GM18873 (cell line): ENCODE measurements around the gene COL6A5.
"Not testable (repeated sequence)": the region's sequence is repeated elsewhere in the genome, so short reads cannot be mapped to it uniquely, and the experiment has no call there.

Experiments
- ATAC-seq: cut with Tn5 transposase; IDR thresholded peaks from one replicate; pipeline ENCODE4 v1.9.1; 2021; ENCODE audit warnings: mild to moderate bottlenecking, moderate library complexity, moderate number of reproducible peaks; ENCODE audit not compliant: unreplicated experiment, low FRiP score

Gene COL6A5

DNA sequence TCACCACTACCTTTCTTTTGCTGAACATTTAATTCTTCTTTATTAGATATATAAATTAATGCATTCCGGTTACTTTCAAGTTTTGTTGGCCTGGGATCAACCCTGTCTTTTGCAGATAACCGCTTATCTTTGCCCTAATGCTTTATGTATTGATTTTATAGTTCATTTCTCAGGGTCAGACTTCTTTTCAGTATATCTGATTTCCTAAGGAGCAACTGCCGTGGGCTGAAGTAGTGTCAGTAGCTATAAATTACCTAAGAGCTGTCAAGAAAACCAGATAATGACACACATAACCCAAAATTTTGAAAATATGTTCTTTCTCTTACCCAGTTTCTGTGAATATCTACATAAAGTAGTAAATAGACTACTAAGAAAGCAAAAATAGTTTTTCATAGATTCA lies 38.0 kb downstream of the COL6A5 start:
- ATAC-seq, result no peak

DNA sequence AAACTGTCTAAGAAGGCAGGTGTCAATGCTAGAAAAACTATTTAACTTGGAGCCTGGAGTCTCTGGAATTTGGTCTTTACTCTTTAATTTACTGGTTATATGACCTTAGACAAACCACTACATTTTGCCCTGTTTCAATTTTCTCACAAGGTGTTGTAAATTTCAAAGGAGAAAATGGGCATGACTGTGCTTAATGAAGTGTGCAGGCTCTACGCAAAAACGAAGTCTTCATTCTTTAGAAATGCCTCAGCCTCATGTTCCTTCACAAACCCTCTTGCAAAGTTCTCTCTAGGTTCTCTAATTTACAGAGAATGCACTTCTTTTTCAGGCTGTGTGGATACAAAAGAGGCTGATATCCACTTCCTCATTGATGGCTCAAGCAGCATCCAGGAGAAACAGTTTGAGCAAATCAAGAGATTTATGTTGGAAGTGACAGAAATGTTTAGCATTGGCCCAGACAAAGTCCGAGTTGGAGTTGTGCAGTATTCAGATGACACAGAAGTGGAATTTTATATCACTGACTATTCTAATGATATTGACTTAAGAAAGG lies 39.1 kb downstream of the COL6A5 start:
- ATAC-seq, result no peak

GRCh38 chr3:130386604-130387263 lies 41.3 kb downstream of the COL6A5 start:
- ATAC-seq, result no peak

DNA sequence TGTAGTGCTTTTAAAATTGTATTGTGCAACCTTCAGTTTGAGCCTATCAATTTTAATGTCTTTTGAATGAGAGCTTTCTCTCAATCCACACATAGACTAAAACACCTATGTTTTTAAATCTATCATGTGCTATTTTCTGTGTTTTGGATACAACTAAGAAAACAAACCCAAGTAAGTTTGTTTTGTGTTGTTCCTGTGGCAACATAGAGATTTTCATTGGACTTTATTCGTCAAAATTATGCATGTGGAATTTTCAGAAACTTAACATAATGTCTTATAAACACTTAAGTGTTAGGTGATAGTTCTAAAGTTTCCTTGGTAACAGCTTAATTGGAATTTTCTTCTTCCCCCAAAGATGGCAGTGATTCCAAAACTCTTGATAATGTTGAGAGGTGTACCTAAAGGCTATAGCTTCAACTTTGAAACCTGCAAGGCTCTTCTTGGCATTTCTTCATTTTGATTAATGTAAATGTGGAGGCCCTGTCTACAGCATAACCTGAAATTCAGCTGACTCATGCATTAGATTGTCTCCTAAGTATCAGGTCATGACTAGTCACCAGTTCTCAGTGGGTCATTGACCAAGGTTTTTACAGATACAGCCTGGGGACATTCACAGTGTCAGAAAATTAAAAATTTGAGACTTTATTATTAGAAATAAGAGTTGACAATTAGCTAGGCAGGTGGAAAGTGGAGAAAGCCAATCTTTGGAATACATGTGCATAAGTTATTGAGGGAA lies 44.4 kb downstream of the COL6A5 start:
- no peak for ATAC-seq

DNA sequence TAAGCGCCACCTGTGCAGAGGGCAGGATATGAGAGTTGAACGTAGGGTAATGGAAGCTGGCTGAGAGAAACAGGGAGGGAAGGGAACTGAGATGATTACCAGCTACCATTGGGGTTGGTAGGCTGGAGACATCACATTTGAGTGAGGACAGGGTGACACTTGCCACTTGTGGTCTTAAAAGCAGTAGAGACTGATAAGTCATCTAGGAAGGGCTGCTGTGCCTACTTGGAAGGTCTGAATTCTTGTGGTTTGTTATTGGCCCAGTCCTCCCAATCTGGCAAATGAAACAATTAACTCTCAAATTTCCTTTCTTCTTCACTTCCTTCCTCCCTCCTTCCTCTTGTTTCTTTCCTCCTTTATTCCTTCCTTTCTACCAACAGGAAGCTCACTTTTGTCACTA lies 46.8 kb downstream of the COL6A5 start:
- ATAC-seq, result no peak

- ATAC-seq, result no peak
Observed at GRCh38 chr3:130393594-130393993, 48.1 kb downstream of the COL6A5 start.

- ATAC-seq, result no peak
Observed at GRCh38 chr3:130395331-130395730, 49.9 kb downstream of the COL6A5 start.

DNA sequence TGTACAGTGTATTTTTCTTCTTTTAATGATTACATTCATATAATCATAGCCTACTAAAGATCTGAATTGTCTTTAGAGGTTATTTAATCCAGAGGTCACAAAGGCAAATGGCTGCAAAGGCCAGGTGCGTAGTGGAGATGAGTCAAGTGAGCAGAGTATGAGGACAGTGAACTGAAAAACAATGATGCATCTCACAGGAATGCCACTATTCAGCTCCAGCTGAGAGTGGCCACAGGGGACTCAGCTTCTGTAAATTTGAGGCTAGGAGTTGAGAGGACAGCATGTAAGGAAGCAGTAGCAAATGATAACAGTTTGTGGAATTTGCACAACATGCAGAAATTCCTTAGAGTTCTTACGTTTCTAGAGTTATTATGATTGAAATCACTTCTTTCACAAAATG lies 50.4 kb downstream of the COL6A5 start:
- no peak for ATAC-seq

DNA sequence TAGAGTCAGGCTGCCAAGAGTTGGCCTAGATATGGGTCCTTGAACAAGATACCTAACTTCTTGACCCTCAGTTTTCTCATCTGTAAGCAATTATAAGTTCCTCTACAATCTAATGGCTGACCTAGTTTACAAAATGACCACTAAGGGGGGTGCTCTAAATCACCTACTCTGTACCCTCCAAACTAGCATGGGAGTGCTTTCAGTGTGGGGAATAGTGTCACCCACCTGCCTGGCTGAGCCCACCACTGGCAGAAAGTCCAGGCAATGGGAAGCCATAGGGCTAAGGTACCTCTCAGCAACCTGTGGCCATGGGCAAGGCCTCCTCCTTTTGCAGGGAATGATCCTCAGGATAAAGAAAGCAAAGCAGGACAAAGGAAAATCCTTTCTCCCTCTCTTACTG lies 58.9 kb downstream of the COL6A5 start:
- ATAC-seq, result no peak

DNA sequence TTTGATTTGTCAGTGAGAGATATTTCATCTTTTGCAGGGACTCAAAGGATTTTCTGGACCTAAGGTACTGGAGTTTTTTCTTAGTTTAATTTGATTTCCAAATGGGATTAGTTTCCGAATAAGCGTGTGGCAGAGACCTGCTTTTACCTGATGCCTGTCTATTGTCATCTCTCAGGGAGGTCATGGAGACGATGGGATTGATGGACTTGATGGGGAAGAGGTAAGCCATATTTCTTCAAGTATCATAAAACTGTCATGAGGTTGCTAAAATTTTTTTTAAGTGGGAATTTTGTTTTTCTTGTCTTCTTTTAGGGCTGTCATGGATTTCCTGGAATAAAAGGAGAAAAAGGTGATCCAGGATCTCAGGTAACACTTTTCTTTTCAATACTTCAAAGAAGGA lies 60.5 kb downstream of the COL6A5 start:
- ATAC-seq, result no peak

GRCh38 chr3:130408253-130408652 lies 62.8 kb downstream of the COL6A5 start:
- ATAC-seq, result not testable (repeated sequence)

DNA sequence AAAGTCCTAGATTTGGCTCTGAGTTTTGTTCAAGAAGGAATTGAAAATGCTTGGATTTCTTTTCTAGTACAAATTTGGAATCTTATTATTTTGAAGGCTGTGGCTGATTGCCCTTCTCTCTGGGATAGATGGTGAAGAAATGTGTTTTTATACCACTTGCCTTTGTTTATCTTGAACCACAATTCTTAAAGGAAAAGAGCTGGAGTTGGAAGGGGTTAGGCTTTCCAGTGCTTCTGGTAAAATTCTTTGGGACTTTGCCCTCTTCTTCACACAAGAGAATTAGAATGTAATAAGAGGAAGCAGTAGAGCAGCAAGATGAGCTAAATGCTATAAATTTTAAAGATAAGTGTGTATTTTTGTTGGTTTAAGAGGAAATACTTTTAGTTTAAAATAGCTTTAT lies 65.8 kb downstream of the COL6A5 start:
- no peak for ATAC-seq

DNA sequence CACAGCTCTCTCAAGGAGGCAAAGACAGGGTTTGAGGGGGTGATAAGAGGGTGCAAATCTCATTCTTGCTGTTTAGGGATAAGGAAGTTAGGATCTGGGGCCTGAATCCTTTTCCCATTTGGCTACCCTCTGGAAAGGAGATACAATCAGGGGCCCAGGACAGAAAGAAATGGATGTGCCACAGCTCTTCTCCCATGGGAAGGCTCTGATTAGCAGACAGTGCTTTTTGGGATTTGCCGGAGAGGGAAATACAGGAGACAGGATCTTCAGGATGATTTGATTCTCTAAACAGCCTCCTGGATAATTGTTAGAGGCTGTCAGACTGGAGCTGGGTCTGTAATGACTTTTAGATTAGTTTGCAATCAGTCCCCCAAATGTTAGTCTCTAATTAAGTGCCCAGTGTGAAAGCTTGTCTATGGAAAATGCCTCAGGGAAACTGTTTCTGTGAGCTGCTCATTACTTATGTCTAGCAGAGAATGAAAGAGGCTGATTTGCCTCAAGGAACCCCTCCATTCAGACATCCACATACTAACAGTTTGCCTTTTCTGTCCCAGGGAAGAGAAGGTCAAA lies 67.6 kb downstream of the COL6A5 start:
- no peak for ATAC-seq

GRCh38 chr3:130414457-130414856 lies 69.0 kb downstream of the COL6A5 start:
- ATAC-seq, result no peak

- no peak for ATAC-seq
Observed at GRCh38 chr3:130420466-130420865, 75.0 kb downstream of the COL6A5 start.

GRCh38 chr3:130423064-130423463 lies 77.6 kb downstream of the COL6A5 start:
- no peak for ATAC-seq

DNA sequence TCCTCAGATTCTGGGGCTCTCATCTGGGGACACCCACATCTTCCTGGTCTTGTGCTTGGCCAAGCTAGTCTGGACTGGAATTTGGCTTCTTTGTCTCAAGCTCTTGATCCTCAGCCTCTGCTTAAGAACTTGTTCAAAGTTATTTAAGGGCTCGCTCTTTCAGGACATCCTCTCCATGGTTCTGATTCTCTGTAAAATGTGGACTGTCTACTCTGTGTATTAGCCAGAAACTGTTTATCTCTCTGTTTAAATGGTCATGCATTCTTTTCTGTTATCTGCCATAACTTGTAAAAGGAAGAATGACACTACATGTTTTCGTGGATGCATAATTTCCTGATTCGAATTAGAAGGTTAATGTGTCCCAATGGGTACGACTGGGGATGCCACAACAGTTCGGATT lies 79.4 kb downstream of the COL6A5 start:
- ATAC-seq, result no peak

DNA sequence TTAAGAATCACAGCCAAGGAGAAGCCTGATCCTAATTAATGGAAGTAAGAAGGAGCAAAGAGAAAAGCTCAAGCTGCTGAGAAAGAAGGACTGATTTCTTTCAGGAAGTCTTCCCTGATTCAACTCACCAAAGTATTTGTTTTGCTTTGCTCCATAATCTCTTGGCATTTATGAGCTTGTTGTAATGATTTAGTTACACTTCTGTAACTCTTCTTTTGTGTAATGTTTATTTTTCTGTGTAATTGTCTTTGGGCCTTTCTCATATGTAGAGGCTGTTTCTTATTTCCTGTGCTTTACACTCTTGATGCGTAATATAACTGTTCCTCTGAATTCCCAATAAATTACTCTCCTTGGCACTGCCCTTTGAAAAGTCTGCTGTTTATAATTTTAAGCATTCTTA lies 80.0 kb downstream of the COL6A5 start:
- ATAC-seq, result no peak

DNA sequence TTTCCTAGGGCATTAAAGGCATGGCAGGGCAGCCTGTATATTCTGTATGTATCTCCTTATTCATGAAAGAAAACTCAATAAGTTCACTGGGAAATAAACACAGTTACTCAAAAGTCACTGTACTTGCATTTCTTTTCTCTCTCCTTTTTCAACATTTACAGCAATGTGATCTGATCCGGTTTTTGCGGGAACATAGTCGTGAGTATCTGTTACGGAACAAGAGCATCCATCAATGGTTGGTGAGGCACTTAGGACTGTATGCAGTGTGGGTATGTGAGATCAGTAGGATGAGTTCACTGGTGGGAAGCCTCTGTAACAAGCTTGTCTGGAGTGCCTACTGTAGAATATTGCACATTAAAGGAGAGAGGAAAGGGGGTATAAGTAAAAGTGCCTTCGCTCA lies 80.7 kb downstream of the COL6A5 start:
- ATAC-seq, result no peak

- no peak for ATAC-seq
Observed at GRCh38 chr3:130428871-130429712, 83.6 kb downstream of the COL6A5 start.

GRCh38 chr3:130429713-130430023 lies 84.2 kb downstream of the COL6A5 start:
- no peak for ATAC-seq
